Inferior parietal cortex (tissue), 1 donor: ENCODE results near the gene MYLK4.

Experiments used
- DNase-seq: peaks from one replicate; pipeline ENCODE4 v3.0.0-alpha.2; 2016; ENCODE audit errors: extremely low spot score

Gene MYLK4

DNA sequence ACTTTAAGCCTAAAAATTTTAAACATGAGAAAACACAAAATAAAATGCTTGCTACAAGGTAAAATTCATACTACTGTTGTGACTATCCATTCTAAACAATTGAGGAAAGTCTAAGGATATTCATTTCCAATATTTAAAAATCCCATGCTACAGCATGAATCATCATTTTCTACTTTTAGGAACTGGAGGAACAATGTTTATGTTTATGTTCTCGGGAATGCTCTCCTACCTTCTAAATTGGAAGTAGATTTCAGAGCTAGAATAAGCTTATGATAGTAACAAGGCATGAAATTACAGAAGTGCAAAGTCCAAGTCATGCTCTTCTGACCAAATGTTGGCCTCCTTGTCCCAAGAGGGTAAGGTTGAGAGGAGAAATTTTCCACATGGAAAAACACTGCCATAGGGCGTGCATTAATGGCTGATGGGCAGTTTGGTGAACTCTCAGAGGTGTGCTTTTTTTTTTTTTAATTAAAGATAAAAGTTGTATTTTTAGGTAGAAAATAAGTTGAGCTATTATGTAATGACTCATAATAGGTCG is 6.0 kb upstream of the MYLK4 start:
- no peak for DNase-seq

GRCh38 chr6:2756241-2756640 is 5.5 kb upstream of the MYLK4 start:
- no peak for DNase-seq

GRCh38 chr6:2755456-2755855 is 4.7 kb upstream of the MYLK4 start:
- DNase-seq, result no peak

DNA sequence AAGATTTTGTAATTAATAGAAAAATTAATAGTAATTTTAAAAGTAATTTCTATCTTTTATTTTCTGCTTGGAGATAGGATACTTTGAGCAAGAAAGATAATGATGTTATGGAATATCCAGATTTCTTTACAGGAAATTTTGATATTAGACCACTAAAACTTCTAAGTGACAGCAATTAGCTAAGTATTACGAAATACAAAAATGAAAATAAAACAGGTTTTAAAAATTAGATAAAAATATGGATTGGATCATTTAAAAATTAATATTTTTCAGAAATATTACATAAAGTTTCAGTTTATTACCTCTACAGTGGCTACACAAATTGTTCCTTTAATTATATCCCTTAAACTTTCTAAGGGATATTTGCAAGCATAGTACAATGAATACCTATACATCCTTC is 4.2 kb upstream of the MYLK4 start:
- DNase-seq, result no peak

- DNase-seq, result no peak
These were observed 3.7 kb upstream of the MYLK4 start for GRCh38 chr6:2754393-2754792.

GRCh38 chr6:2753743-2754142 is 3.0 kb upstream of the MYLK4 start:
- no peak for DNase-seq

DNA sequence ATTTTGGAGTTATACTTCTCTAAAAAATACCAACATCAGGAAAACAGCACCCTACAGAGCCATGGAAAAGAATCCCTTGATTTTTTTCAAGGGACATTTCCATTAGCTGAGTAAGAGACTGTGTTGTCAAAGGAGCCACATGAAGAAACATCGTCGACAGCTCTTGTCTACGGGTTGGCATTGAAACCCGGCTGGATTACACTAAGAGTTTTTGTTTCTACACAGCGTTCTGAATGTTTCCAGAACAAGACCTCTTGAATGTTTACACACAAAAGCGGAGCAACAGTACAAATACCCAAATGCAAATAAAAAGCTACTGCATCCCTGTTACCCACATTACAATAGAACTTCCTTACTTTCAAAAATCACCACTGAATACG is 2.4 kb upstream of the MYLK4 start:
- DNase-seq, result no peak

DNA sequence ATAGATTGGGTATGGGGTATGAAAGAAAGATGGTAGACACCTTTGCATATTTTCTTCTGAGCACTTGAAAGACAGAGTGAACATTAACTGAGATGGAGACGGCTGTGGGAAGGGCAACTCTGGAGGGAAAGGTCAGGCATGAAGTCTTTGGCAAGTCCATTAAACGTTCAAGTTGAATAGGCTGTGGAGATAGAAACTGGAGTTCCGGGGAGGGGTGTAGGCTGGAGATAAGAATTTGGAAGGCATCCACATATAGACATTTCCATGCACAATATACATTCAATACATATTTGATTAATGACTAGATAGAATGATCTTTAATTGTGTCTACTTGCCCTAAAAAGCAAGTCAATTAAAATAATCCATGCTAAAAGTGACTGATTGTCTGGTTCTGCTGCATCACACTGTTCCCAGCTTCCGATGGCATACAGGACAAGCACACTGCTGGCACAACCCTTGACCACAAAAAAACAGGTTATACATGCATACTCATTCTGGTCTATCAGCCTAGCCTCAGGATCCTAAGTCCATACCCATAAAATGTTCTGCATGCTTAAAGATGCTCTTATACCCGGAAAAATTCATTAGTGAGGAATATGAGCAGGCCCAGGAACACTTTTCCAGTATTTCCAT is 1.9 kb upstream of the MYLK4 start:
- DNase-seq, result no peak

GRCh38 chr6:2751871-2752270 is 1.1 kb upstream of the MYLK4 start:
- DNase-seq, result no peak

- DNase-seq, result peak; percentile 91
These were observed 637 bp downstream of the MYLK4 start for GRCh38 chr6:2749969-2750600.

- DNase-seq, result no peak
These were observed 2.5 kb downstream of the MYLK4 start for GRCh38 chr6:2748183-2748582.

DNA sequence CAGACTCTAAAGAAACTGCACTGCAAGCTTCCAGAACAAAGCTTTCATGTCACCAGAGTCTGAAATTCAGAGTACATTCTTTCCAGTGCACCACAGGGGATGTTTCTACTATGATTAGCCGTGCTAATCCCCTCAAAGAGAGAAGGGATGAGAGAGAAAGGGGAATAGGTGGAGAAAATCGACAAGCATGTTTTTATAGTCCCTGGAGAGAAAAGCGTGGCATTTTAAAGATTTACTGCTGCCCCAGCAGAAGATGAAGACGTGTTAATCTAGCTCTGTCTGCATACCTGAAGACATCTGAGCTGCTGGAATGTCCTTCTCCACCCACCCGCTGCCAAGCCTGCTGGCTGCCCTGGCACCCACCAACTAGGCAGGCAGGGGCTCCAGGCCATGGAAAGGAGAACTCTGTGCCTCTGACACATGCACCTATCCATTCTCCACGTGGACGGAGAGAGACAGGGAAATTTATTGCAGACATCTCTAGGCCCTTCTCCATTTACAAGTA is 4.1 kb downstream of the MYLK4 start:
- DNase-seq, result no peak

GRCh38 chr6:2745246-2745645 is 5.5 kb downstream of the MYLK4 start:
- DNase-seq, result no peak

DNA sequence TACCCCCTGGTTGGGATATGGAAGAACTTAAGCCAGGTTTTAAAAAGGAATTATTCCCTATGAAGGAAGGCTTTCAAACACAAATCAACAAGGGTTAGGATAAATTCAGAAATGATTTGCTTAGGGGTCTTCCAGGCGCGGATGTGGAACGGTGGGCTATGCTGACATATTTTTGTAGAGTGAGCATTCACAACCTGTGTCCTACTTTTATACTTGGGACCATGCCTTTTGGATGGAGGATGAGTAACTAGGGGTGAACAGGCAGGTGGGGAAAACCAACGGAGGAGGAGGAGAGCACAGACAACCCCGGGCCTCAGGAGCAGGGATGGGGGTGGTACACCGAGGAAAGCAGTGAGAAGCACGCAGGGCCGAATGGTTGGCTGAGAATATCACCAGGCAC is 5.9 kb downstream of the MYLK4 start:
- no peak for DNase-seq

DNA sequence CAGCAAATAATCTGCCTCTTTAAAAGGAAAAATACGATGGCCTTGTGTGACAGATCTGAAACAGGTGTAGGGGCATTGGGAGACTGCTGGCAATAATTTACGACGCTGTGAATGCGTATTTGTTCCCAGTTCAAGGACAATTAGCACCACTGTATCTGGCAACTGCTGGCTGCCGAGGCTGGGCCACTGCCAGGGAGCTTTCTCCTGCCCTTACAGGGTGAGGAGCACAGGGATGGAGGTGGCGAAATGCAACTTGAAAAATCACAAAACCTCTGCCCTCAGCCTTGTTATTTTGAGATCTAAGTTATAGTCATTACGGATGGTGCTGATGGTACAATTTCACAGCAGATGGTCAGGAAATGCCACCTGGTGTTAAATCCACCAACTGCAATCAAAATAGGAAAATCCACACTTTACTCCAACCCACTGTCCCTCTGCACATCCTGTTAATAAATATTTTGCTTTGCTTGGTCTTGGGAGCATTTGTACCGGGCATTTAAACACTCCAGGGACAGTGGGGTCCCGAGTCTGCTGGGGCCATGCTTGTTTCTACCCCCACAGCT is 6.4 kb downstream of the MYLK4 start:
- no peak for DNase-seq

- no peak for DNase-seq
These were observed 7.2 kb downstream of the MYLK4 start for GRCh38 chr6:2743280-2744208.

DNA sequence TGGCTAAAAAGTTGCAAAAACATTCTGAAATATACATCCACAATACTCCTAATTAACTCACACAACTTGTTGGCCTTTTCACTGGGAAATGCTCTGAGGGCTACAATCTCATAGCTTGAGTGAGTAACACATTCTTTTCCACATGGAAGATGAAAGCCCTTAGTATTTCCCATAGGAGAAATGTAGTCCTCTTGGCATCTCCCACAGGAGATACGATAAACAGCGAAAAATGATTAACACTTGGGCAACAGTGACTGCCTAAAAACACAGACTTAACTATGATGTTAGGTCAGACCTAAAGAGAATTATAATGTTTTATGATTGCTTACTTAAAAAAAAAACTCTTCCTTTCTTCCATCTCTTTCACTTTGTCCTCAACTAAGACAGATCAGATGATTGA is 9.0 kb downstream of the MYLK4 start:
- no peak for DNase-seq

GRCh38 chr6:2740581-2740980 is 10.1 kb downstream of the MYLK4 start:
- DNase-seq, result no peak

DNA sequence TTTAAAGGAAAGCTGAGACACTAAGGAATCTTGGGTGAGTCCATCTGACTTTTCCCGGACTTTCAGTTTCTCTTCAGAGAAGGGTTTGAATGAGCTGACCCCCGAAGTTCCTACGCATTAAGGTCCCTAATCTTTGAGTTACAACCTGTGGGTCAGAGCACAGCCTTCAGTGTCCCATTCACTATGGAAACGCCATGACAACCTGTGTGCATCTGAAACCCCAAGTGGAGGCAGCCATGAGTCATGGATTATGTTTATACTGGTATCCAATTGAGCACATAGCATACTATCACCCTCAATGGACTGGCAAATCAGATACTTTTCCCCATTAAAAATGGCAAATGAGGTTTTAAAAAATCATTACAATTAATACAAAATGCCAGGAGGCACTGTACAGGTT is 11.4 kb downstream of the MYLK4 start:
- no peak for DNase-seq

DNA sequence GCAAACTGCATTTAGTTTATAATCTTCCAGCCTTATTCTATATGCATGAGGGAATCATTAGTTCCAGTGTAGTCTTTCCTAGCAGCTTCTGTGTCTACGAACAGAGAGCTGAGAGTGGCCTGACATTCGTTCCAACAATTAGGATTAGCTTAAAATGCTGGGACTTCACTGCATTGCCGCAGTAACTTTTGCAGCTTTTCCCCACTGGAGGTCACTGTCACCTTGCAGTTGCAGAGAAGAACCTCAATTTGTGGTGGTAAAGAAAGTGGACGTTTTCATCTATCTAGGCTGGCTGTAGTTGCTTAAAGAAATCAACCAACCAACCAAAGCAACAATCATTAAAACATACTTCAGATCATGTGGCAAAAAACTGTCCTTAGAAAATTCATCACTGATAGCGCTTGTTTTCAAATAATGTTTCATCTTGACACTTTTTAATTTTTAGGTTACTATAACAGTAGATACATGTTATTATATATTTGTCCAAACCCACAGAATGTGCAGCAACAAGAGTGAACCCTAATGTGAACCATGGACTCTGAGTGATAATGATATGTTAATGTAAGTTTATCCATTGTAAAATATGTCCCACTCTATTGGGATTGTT is 12.2 kb downstream of the MYLK4 start:
- DNase-seq, result peak; percentile 82

- no peak for DNase-seq
These were observed 12.8 kb downstream of the MYLK4 start for GRCh38 chr6:2737885-2738284.
